Measurements from ENCODE around the gene REXO1.

- TF ChIP-seq CTCF (IDR thresholded peaks at IDR 0.05) = peak; percentile 91 to 97 (median 94)
- peak; percentile 27 for TF ChIP-seq POLR2A (IDR thresholded peaks at IDR 0.05)
- TF ChIP-seq POLR2AphosphoS5 (IDR thresholded peaks at IDR 0.05) = peak; percentile 85
These were observed at the start of gene REXO1 for GRCh38 chr19:1848399-1849131.
